GM12872 (cell line): ENCODE data around the gene PPP4R4.

ENCODE experiments used
- TF ChIP-seq, protein P1 (sequence below): IDR thresholded peaks from 3 replicates; pipeline ENCODE4 v1.5.1; 2011; ENCODE audit warnings: low read depth, mild to moderate bottlenecking, low read length, moderate library complexity; ENCODE audit not compliant: insufficient read depth

PPP4R4 gene

DNA sequence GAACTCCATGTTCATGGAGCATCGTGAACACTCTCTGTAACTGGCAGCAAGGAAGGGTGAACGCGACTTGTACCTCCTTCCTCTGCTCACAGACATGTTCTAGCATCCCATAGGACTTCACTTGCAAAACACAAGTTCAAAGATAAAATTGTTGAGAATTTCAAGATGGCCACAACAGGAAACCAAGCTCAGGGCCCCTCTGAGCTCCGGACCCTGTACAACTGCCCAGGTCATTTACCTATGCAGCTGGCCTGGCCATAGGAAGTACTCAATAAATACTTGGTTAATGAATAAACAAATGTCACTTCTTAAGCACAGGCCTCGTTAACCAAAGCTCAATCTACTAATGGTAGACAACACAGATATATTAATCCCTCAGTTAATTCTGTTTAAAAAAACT, 11.7 kb upstream of the PPP4R4 start:
- TF ChIP-seq, protein P1, sequence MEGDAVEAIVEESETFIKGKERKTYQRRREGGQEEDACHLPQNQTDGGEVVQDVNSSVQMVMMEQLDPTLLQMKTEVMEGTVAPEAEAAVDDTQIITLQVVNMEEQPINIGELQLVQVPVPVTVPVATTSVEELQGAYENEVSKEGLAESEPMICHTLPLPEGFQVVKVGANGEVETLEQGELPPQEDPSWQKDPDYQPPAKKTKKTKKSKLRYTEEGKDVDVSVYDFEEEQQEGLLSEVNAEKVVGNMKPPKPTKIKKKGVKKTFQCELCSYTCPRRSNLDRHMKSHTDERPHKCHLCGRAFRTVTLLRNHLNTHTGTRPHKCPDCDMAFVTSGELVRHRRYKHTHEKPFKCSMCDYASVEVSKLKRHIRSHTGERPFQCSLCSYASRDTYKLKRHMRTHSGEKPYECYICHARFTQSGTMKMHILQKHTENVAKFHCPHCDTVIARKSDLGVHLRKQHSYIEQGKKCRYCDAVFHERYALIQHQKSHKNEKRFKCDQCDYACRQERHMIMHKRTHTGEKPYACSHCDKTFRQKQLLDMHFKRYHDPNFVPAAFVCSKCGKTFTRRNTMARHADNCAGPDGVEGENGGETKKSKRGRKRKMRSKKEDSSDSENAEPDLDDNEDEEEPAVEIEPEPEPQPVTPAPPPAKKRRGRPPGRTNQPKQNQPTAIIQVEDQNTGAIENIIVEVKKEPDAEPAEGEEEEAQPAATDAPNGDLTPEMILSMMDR: no peak

DNA sequence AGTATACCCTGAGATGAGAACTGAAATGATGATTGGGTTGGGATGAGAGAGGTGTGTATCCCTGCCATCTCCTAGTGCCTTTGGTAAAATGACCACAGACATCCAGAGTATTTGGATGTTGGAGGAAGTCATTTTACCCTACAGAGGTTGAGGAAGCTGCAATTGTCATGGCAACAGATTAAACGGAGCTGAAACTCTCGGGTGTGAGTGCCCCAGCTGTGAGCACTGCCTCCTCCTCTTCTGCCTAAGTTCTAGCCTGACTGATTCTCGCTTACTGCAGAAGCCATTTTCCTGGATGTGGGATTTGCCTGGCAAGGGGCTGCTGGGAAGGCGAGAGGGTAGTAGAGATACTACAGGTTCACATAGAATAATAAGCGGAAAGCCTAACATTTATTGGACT, 10.3 kb upstream of the PPP4R4 start:
- TF ChIP-seq, protein P1: no peak

DNA sequence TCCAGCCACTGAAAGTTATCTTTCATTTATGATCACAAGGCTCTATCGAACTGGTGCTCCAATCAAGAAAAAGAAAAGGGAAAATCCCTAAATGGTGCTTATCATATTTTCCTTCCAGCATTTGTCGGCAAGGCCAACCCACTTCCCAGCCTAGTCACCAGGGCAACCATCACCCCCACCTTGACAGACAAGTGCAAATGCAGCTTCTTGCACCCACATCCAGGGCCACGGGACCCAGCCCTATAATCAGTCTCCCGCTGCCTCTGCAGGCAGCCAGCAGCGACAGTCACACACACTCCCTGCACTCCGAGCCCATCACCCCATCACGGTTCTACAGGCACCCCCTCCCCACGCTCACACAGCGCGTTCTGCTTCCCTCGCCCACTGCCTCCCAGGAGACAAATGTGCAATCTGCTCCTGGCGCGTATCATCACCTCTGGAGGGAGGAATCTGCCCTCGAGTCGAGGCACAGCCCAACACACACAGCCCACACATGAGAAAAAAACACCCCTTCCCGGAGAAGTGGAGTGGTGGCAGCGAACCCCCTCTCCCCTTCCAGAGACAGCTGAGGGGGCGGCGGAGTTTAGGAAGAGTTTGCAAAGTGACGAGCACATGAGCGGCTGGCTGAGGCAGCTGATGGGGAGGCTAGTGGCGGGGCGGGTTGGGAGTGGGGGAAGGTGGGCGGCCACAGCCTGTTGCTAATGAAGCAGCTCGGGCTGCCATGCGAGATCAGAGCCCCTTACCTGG, 9.3 kb upstream of the PPP4R4 start:
- TF ChIP-seq, protein P1: no peak

DNA sequence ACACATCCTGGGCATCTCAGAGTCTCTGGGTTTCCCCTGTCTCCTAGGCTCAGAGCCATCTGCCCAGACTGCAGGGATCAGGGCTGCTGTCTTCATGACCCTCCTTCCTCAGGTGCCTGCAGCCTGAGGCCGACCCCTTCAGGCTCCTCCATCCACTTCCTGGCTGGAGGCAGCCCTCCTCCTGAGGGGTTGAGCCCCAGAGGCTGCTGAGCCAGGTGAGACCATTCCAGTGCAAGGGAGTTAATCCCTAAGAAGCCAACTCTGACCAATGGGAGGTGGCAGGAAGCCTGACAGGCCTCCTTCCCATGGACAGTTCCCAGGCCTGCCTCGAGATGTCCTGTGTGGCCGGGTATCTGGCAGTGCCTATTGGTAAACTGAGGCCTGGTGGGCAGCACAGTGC, 8.4 kb upstream of the PPP4R4 start:
- TF ChIP-seq, protein P1: no peak

DNA sequence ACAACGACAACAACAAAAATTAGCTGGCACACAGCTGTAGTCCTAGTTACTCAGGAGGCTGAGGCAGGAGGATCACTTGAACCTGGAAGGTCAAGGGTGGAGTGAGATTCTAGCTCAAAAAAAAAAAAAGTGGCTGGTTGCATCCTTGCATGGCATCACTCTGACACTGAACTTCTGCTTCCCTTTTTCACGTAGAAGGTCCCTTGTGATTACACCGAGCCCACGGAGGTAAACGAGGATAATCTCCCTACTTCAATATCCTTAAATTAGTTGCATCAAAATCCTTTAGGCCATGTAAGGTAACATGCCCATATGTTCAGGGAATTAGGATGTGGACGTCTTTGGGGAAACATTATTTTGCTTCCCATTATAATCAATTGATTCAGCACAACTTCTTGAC, 4.0 kb upstream of the PPP4R4 start:
- TF ChIP-seq, protein P1: no peak

DNA sequence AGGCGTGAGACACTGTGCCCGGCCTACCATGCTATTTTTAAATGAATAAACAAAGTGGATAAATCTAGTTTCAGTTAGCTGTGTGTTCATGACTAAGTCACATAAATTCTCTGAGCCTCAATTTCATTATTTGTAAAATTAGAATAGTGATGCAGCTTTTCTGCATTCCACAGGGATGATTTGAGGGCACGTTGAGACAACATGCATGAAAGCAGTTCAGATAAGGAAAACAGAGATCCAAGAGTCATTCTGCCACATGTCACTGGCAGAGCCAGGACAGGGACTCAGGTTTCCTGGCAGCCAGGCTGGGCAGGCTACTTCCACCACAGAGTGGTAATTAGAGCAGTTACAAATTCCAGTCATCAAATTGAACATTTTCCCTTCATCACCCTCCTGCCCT, 2.9 kb upstream of the PPP4R4 start:
- TF ChIP-seq, protein P1: no peak

DNA sequence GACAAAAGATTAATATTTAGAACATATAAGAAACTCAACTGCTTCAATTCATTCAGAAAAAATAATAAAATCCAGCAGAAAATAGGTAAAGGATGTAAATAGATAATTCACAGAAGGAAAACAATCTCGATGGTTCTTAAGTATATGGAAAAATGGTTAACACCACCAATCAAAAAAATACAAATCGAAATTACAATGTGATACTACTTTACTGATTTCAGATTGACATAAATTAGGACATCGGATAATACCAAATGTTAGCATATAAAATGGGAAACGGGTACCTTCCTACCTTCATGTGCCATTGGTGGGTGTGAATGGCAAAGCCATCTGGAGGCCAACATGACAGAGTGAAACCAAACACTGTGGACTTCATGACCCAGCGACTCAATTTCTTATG, 1.6 kb upstream of the PPP4R4 start:
- TF ChIP-seq, protein P1: no peak
